Activated naive CD4-positive, alpha-beta T cell treated with anti-CD3 and anti-CD28 coated beads, Interleukin-2, amount 50 U/mL, for 24 hours (primary cell): Measurements from ENCODE around the gene SLC8A1.

ENCODE experiments used
- H3K27ac Mint-ChIP-seq: one replicate; pipeline ENCODE4 v1.8.0; 2021; ENCODE audit warnings: mild to moderate bottlenecking, mixed read lengths
- H3K27me3 Mint-ChIP-seq: one replicate; pipeline ENCODE4 v1.8.0; 2021; ENCODE audit warnings: mixed read lengths
- H3K36me3 Mint-ChIP-seq: one replicate; pipeline ENCODE4 v1.8.0; 2021; ENCODE audit warnings: mixed read lengths
- H3K4me1 Mint-ChIP-seq: one replicate; pipeline ENCODE4 v1.8.0; 2021; ENCODE audit warnings: mixed read lengths
- H3K4me3 Mint-ChIP-seq: one replicate; pipeline ENCODE4 v1.8.0; 2021; ENCODE audit warnings: mild to moderate bottlenecking, mixed read lengths
- H3K9me3 Mint-ChIP-seq: one replicate; pipeline ENCODE4 v1.8.0; 2021; ENCODE audit warnings: mixed read lengths

The SLC8A1 gene

DNA sequence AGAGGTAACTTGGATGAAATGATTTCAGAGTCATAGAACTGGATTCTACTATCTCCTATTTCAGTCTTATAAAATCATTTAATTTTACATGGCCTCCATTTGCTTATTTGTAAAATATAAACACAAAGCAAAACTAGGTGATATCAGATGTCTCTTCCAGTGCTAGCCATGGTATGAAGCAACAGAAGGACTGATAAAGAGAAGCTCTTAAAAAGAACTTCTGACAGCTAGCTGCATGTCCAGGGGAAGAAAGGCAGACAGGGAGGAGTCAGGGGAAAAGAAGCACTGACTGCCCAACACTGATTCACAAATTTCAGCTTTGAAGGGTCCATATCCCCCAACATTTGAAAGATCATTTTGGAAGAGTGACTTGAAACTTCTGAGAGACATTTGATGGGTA lies 6.4 kb downstream of the SLC8A1 start:
- H3K4me3 Mint-ChIP-seq = no peak overlapping the region
- no peak overlapping the region for H3K27ac Mint-ChIP-seq
- no peaks in the 10 kb centered on the region for H3K36me3 Mint-ChIP-seq
- no peaks in the 10 kb centered on the region for H3K9me3 Mint-ChIP-seq
- peaks cover 4% of the 10 kb centered on the region for H3K27me3 Mint-ChIP-seq
- no peaks in the 10 kb centered on the region for H3K4me1 Mint-ChIP-seq

DNA sequence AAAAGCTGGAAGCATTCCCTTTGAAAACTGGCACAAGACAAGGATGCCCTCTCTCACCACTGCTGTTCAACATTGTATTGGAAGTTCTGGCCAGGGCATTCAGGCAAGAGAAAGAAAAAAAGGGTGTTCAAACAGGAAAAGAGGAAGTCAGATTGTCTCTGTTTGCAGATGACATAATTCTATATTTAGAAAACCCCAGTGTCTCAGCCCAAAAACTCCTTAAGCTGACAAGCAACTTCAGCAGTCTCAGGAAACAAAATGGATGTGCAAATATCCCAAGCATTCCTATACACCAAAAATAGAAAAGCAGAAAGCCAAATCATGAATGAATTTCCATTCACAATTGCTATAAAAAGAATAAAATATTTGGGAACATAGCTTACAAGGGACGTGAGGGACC lies 11.1 kb downstream of the SLC8A1 start:
- Mint-ChIP-seq H3K4me1 (no peaks in the 10 kb centered on the region), H3K4me3 (no peak overlapping the region), H3K36me3 (no peaks in the 10 kb centered on the region), H3K27me3 (no peaks in the 10 kb centered on the region), H3K9me3 (no peaks in the 10 kb centered on the region), H3K27ac (no peak overlapping the region)

DNA sequence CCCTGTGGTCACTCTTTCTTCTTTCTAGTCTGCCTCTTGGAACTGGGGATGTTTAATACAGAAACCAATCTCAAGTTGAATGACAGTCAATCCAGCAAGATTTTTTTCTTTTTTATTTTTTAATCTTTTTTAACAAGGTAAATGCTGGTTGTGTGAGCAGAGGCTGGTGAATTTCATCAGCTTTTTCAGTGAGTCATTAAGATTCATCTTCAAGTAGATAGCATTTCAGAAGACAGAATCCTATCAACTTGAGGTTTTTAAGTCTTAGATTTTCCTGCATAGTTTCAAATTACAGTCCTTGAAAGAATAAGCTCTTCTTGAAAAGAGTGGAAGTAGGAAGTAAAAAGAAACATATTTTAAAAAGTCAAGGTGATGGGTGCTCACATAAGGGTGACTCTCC lies 12.4 kb downstream of the SLC8A1 start:
- Mint-ChIP-seq H3K4me3 (no peak overlapping the region), H3K27me3 (no peaks in the 10 kb centered on the region), H3K36me3 (no peaks in the 10 kb centered on the region), H3K9me3 (no peaks in the 10 kb centered on the region), H3K27ac (no peak overlapping the region), H3K4me1 (no peaks in the 10 kb centered on the region)

DNA sequence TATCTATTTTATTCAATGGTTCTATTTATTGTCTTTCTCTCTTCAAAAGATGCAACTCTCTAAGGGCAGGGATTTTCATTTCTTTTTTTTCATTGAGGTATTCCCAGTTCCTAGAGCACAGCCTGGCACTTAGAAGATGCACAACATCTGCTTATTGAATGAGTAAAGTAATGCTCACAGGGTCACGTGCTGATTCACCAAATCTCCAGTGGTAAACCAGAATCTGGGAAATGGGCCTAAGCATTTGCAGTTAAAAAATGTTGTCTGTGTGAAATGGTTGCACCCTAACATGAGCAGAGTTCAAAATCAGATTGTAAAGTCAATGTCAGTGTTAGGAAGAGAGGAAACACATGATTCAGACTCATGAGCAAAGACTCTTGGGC lies 15.8 kb downstream of the SLC8A1 start:
- Mint-ChIP-seq H3K36me3 (no peaks in the 10 kb centered on the region), H3K27me3 (no peaks in the 10 kb centered on the region), H3K4me3 (no peak overlapping the region), H3K9me3 (no peaks in the 10 kb centered on the region), H3K27ac (no peak overlapping the region), H3K4me1 (no peaks in the 10 kb centered on the region)

- Mint-ChIP-seq H3K27me3 (no peaks in the 10 kb centered on the region), H3K9me3 (no peaks in the 10 kb centered on the region)
Measured at GRCh38 chr2:40435426-40436092, 16.3 kb downstream of the SLC8A1 start.

DNA sequence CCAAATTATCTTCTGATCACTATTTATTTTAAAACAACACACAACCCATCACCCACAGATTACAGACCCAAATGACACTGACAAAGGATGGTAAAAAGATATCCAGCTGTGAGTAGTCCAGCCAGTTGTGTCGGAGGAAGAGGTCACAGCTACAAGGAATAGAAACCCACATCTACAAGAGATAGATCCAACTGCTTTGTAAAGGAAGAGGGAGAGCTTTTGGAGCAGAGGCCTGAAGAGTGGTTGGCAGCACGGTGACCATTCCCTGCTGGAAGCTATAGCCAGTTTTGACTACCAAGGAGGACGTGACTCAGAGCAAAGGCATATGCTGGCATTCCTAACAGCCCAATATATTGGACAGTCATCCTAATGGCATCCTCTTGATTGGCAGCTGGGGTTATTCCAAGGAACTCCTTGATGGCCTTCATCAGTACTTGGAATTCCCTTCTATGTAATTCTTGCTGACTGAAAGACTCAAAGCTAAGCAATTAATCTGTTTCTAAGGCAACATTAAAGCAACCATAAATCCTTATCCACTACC lies 17.1 kb downstream of the SLC8A1 start:
- Mint-ChIP-seq H3K9me3 (no peaks in the 10 kb centered on the region), H3K27ac (no peak overlapping the region), H3K4me1 (no peaks in the 10 kb centered on the region)

More at GRCh38 chr2:40435426-40436092, 16.3 kb downstream of the SLC8A1 start:
- Mint-ChIP-seq H3K4me3 (no peak overlapping the region), H3K27ac (no peak overlapping the region), H3K36me3 (no peaks in the 10 kb centered on the region), H3K4me1 (no peaks in the 10 kb centered on the region)

DNA sequence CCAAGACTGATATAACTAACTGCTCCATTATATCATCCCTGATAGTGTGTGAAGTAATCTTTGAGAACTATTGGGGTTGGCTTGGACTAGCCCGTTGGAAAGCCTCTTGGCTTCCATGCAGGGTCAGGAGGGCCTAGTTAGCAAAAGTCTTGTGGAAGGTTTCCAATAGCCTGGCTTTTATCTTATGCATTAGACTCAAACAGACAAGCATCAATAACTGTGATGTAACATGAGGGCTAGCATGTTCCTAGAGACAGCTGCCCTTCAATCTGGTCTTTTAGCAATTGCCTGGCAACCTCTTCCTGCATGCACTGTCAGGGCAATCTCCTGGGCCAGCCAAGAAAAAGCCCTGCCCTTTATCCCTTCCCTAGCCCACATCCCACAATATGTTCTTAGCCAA lies 18.2 kb downstream of the SLC8A1 start:
- no peak overlapping the region for H3K27ac Mint-ChIP-seq
- H3K36me3 Mint-ChIP-seq = no peaks in the 10 kb centered on the region
- H3K4me1 Mint-ChIP-seq = no peaks in the 10 kb centered on the region
- H3K4me3 Mint-ChIP-seq = no peak overlapping the region
- H3K27me3 Mint-ChIP-seq = no peaks in the 10 kb centered on the region
- no peaks in the 10 kb centered on the region for H3K9me3 Mint-ChIP-seq

More for the DNA sequence above, 17.1 kb downstream of the SLC8A1 start:
- H3K27me3 Mint-ChIP-seq = no peaks in the 10 kb centered on the region
- H3K4me3 Mint-ChIP-seq = no peak overlapping the region
- H3K36me3 Mint-ChIP-seq = no peaks in the 10 kb centered on the region

DNA sequence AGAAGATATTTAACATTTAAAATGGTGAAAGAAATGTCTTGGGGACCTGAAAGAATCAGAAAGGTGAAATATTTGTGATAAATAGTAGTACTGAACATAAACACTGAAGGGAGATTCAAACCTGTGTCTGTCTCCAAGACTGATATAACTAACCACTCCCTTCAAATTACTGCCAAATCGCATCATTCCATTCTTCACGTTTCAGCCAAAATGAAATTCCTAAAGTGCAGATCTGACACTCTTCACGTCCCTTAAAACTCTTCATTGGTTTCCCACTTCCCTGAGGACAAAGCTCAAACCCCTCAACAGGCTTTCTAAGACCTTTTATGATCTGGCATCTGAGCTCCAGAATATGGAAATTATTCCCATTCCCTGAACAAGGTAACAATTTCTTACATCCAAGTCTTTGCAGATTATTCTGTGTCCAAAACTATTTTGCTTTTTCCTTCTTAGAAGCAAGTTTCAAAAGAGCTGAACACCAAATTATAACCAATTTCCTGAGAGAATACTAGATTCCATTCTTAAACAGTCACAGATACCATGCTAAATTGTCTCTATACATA lies 18.9 kb downstream of the SLC8A1 start:
- no peak overlapping the region for H3K27ac Mint-ChIP-seq
- H3K36me3 Mint-ChIP-seq = no peaks in the 10 kb centered on the region
- H3K4me1 Mint-ChIP-seq = no peaks in the 10 kb centered on the region

DNA sequence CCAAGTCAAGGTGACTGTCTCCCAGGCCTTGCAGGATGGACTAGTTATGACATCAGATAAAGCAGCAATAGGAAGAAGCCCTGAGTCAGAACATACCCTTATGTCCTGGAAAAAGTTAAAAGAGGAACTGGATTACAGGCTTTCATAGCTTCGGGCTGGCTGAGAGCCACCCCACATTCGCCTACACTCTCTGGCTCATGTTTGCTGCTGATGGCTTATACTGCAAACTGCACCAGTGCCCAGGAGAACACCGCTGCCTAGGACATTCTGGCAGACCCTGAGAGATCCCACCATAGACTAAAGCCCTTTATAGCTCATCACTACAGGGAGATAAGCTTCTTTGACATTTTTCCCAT lies 20.3 kb downstream of the SLC8A1 start:
- Mint-ChIP-seq H3K27me3 (no peaks in the 10 kb centered on the region), H3K4me1 (no peaks in the 10 kb centered on the region), H3K9me3 (peaks cover 4% of the 10 kb centered on the region)

More for the DNA sequence above, 18.9 kb downstream of the SLC8A1 start:
- Mint-ChIP-seq H3K9me3 (peaks cover 4% of the 10 kb centered on the region), H3K4me3 (no peak overlapping the region), H3K27me3 (no peaks in the 10 kb centered on the region)

GRCh38 chr2:40430776-40431599 lies 20.9 kb downstream of the SLC8A1 start:
- no peaks in the 10 kb centered on the region for H3K27me3 Mint-ChIP-seq
- H3K36me3 Mint-ChIP-seq = no peaks in the 10 kb centered on the region
- peaks cover 4% of the 10 kb centered on the region for H3K9me3 Mint-ChIP-seq
- no peak overlapping the region for H3K27ac Mint-ChIP-seq
- H3K4me1 Mint-ChIP-seq = no peaks in the 10 kb centered on the region
- H3K4me3 Mint-ChIP-seq = no peak overlapping the region

More for the DNA sequence above, 20.3 kb downstream of the SLC8A1 start:
- Mint-ChIP-seq H3K4me3 (no peak overlapping the region), H3K36me3 (no peaks in the 10 kb centered on the region), H3K27ac (no peak overlapping the region)

- Mint-ChIP-seq H3K4me1 (no peaks in the 10 kb centered on the region), H3K27ac (no peak overlapping the region)
Measured at GRCh38 chr2:40428439-40428838, 23.5 kb downstream of the SLC8A1 start.

GRCh38 chr2:40421631-40422297 lies 30.1 kb downstream of the SLC8A1 start:
- H3K4me1 Mint-ChIP-seq = no peaks in the 10 kb centered on the region
- H3K27me3 Mint-ChIP-seq = no peaks in the 10 kb centered on the region

More at GRCh38 chr2:40428439-40428838, 23.5 kb downstream of the SLC8A1 start:
- no peak overlapping the region for H3K4me3 Mint-ChIP-seq
- H3K9me3 Mint-ChIP-seq = peaks cover 4% of the 10 kb centered on the region
- H3K36me3 Mint-ChIP-seq = no peaks in the 10 kb centered on the region
- no peaks in the 10 kb centered on the region for H3K27me3 Mint-ChIP-seq

DNA sequence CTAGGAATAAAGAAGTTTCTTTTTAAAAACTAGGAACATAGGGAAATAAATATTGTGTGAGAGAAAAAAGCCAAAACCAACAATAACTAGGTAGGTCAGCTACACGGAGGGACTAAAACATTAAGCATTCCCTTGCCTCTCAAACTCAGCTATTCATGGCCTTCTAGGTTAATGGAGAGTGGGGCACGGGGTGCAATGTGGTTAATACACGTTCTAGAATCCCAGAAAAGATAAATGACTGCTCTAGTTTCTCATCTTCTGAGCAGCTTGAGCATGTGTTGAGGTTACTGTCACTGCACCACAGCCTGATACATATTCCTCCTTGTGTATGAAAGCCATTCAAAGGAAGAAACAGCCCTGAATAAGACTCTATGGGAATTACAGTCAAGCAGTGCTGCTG lies 31.4 kb downstream of the SLC8A1 start:
- Mint-ChIP-seq H3K9me3 (no peaks in the 10 kb centered on the region), H3K36me3 (no peaks in the 10 kb centered on the region), H3K27me3 (no peaks in the 10 kb centered on the region), H3K4me1 (no peaks in the 10 kb centered on the region), H3K4me3 (no peak overlapping the region), H3K27ac (no peak overlapping the region)

More at GRCh38 chr2:40421631-40422297, 30.1 kb downstream of the SLC8A1 start:
- Mint-ChIP-seq H3K4me3 (no peak overlapping the region), H3K9me3 (no peaks in the 10 kb centered on the region), H3K27ac (no peak overlapping the region), H3K36me3 (no peaks in the 10 kb centered on the region)

GRCh38 chr2:40419364-40419762 lies 32.5 kb downstream of the SLC8A1 start:
- Mint-ChIP-seq H3K4me3 (no peak overlapping the region), H3K27ac (no peak overlapping the region)

DNA sequence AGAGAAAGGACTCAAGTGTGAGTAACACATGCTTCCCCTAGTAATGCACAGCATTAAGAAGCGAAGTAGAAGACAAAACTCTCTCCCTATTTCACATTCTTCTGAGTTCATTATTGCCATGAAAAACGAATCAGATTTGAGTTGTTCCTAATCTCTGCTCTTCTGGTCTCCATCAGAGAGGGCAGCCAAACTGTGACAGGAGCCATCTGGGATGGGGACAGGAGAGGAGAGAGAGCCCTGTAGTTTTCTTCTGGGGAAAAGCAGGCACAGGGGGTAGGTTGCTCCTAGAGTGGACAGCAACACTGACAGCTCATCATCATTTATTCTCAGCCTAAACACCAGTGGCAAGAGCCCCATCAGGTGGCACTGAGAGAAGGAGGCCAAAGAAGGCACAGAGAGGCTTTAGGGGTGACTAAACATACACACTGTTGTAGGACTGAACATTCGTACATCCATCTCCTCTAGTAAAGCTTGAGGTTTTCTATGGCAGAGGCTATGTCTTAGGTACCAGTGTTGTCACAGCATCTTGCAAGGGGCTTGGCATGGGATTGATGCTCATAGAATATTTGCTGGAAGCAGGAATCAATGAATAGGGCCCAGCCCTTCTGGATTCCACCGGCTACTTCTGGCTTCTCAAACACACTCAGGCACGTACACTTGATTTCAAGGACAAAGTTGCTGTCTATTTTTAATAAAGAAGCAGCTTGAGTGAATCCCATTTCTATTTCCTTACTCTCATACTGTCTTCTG lies 33.1 kb downstream of the SLC8A1 start:
- Mint-ChIP-seq H3K4me1 (no peaks in the 10 kb centered on the region), H3K4me3 (no peak overlapping the region), H3K27me3 (no peaks in the 10 kb centered on the region), H3K27ac (no peak overlapping the region), H3K36me3 (no peaks in the 10 kb centered on the region), H3K9me3 (no peaks in the 10 kb centered on the region)

More at GRCh38 chr2:40419364-40419762, 32.5 kb downstream of the SLC8A1 start:
- Mint-ChIP-seq H3K9me3 (no peaks in the 10 kb centered on the region), H3K36me3 (no peaks in the 10 kb centered on the region), H3K4me1 (no peaks in the 10 kb centered on the region), H3K27me3 (no peaks in the 10 kb centered on the region)
